GM12874 (cell line): ENCODE results near the gene CENPB.

ENCODE experiments used
- CTCF ChIP-seq: IDR thresholded peaks from 2 replicates; pipeline ENCODE4 v1.5.1; 2011; ENCODE audit warnings: low read depth, mild to moderate bottlenecking, control low read depth, low read length, moderate library complexity; ENCODE audit not compliant: insufficient read depth

CENPB gene

GRCh38 chr20:3798908-3799248 is 12.3 kb upstream of the CENPB start:
- TF ChIP-seq CTCF: no peak

- no peak for TF ChIP-seq CTCF
Observed at GRCh38 chr20:3798373-3798768, 11.8 kb upstream of the CENPB start.

GRCh38 chr20:3797592-3798372 is 11.2 kb upstream of the CENPB start:
- TF ChIP-seq CTCF: no peak

GRCh38 chr20:3797226-3797545 is 10.6 kb upstream of the CENPB start:
- no peak for TF ChIP-seq CTCF

- TF ChIP-seq CTCF: no peak
Observed at GRCh38 chr20:3796477-3797225, 10.1 kb upstream of the CENPB start.

GRCh38 chr20:3795511-3796468 is 9.2 kb upstream of the CENPB start, which contains the start of gene CDC25B:
TSS of gene CDC25B (plus strand) at chr20:3796310. CDS start at chr20:3796532, 222 bp downstream.
- peak; percentile 37; the same call in 1 of the 2 replicates for TF ChIP-seq CTCF
